Neuronal stem cell (in vitro differentiated cells): ENCODE measurements around the gene BIN2.

Experiments used
- DNase-seq: peaks from one replicate; pipeline ENCODE4 v3.0.0-alpha.2; 2013; ENCODE audit warnings: low spot score
- H2AFZ ChIP-seq: one replicate; pipeline ENCODE4 v1.6.1; 2013; ENCODE audit warnings: mild to moderate bottlenecking, low read length, inconsistent platforms
- H2AK5ac ChIP-seq: 2 replicates; pipeline ENCODE4 v1.6.1; 2013; ENCODE audit warnings: low read depth, mild to moderate bottlenecking, inconsistent platforms, low read length, moderate library complexity, mixed read lengths
- H2BK120ac ChIP-seq: 2 replicates; pipeline ENCODE4 v1.6.1; 2013; ENCODE audit warnings: low read depth, mild to moderate bottlenecking, inconsistent platforms, low read length, moderate library complexity, mixed read lengths
- H2BK12ac ChIP-seq: one replicate; pipeline ENCODE4 v1.6.1; 2013; ENCODE audit warnings: low read length, inconsistent platforms
- H2BK15ac ChIP-seq: 2 replicates; pipeline ENCODE4 v1.6.1; 2013; ENCODE audit warnings: mild to moderate bottlenecking, low read length, inconsistent platforms, mixed read lengths
- H2BK5ac ChIP-seq: one replicate; pipeline ENCODE4 v1.6.1; 2013; ENCODE audit warnings: inconsistent platforms, mild to moderate bottlenecking, low read length, moderate library complexity
- H3K14ac ChIP-seq: one replicate; pipeline ENCODE4 v1.6.1; 2013; ENCODE audit warnings: low read length, inconsistent platforms
- H3K18ac ChIP-seq: 2 replicates; pipeline ENCODE4 v1.6.1; 2013; ENCODE audit warnings: low read length, inconsistent platforms
- H3K23ac ChIP-seq: 2 replicates; pipeline ENCODE4 v1.6.1; 2013; ENCODE audit warnings: low read depth, mild to moderate bottlenecking, mixed read lengths, low read length, inconsistent platforms; ENCODE audit not compliant: poor library complexity
- H3K27ac ChIP-seq: replicated peaks from 3 replicates; pipeline ENCODE4 v1.5.1; 2013; ENCODE audit warnings: low read length, inconsistent platforms
- H3K27me3 ChIP-seq, 3 experiments: 2 replicates each; pipeline ENCODE4 v1.6.1; 2013; ENCODE audit warnings: low read length in 3 of 3, mild to moderate bottlenecking in 2 of 3, inconsistent platforms in 1 of 3, low read depth in 1 of 3, mixed read lengths in 1 of 3, moderate library complexity in 1 of 3; ENCODE audit not compliant: control insufficient read depth in 3 of 3, insufficient read depth in 3 of 3
- H3K36me3 ChIP-seq, 2 donors: replicated peaks in 1 of 2; 2 replicates each; pipeline ENCODE4 v1.6.1; 2013; ENCODE audit warnings: low read length in 2 of 2; ENCODE audit not compliant: control insufficient read depth in 2 of 2, insufficient read depth in 2 of 2
- H3K4ac ChIP-seq: 2 replicates; pipeline ENCODE4 v1.6.1; 2013; ENCODE audit warnings: inconsistent platforms, mild to moderate bottlenecking, low read length, moderate library complexity
- H3K4me1 ChIP-seq, 2 donors: 1 replicate in 1 of 2; 2 replicates in 1 of 2; pipeline ENCODE4 v1.6.1; 2013; ENCODE audit warnings: low read length in 2 of 2, low read depth in 1 of 2; ENCODE audit not compliant: control insufficient read depth in 2 of 2, insufficient read depth in 1 of 2
- H3K4me2 ChIP-seq: one replicate; pipeline ENCODE4 v1.6.1; 2013; ENCODE audit warnings: mild to moderate bottlenecking, low read length, inconsistent platforms; ENCODE audit not compliant: insufficient read depth, poor library complexity, severe bottlenecking
- H3K4me3 ChIP-seq, 2 donors: 2 replicates each; pipeline ENCODE4 v1.5.1; 2013; ENCODE audit warnings: low read length in 2 of 2, mild to moderate bottlenecking in 2 of 2, inconsistent platforms in 1 of 2, moderate library complexity in 1 of 2
- H3K79me1 ChIP-seq: one replicate; pipeline ENCODE4 v1.6.1; 2013; ENCODE audit warnings: low read depth, mild to moderate bottlenecking, inconsistent platforms, low read length, moderate library complexity
- H3K9ac ChIP-seq: one replicate; pipeline ENCODE4 v1.6.1; 2013; ENCODE audit warnings: mild to moderate bottlenecking, low read depth, low read length, inconsistent platforms; ENCODE audit not compliant: poor library complexity
- H3K9me3 ChIP-seq, 2 donors: replicated peaks in 1 of 2; 2 replicates each; pipeline versions ENCODE3 to v1.6.1; 2013; ENCODE audit warnings: low read length in 2 of 2, mild to moderate bottlenecking in 2 of 2, inconsistent platforms in 1 of 2, low read depth in 1 of 2, mixed read lengths in 1 of 2, moderate library complexity in 1 of 2; ENCODE audit not compliant: control insufficient read depth in 2 of 2, insufficient read depth in 1 of 2
- H4K8ac ChIP-seq: one replicate; pipeline ENCODE4 v1.6.1; 2013; ENCODE audit warnings: low read depth, mild to moderate bottlenecking, inconsistent platforms, low read length, moderate library complexity
- H4K91ac ChIP-seq: one replicate; pipeline ENCODE4 v1.6.1; 2013; ENCODE audit warnings: low read length, low read depth, mild to moderate bottlenecking, inconsistent platforms; ENCODE audit not compliant: poor library complexity
- WGBS, 2 donors: extraction: QIAGEN DNeasy Blood & Tissue Kit; methylation state at CpG; one replicate each; pipeline ENCODE4 v1.1.7; 2013; ENCODE audit warnings: missing lambda C conversion rate in 2 of 2, mixed read lengths in 1 of 2; ENCODE audit not compliant: insufficient read length in 2 of 2, insufficient replicate concordance in 1 of 2; ENCODE audit errors: extremely low coverage in 2 of 2; 5-methylcytosine and 5-hydroxymethylcytosine counted together

Gene BIN2

GRCh38 chr12:51364001-51364400 lies 40.0 kb upstream of the BIN2 start:
- Histone ChIP-seq H3K14ac (no peak overlapping the region), H3K79me1 (no peaks in the 10 kb centered on the region), H4K91ac (no peak overlapping the region), H3K9me3 (no peaks in the 10 kb centered on the region), H3K4me3 (no peak overlapping the region), H2BK120ac (no peak overlapping the region), H3K23ac (no peak overlapping the region), H2AK5ac (no peak overlapping the region), H3K4me1 (peaks cover 1% of the 10 kb centered on the region in 2 donors), H3K4me2 (no peak overlapping the region), H3K9ac (no peak overlapping the region), H3K4ac (no peak overlapping the region), H2AFZ (no peak overlapping the region), H3K27ac (no peak overlapping the region), H3K18ac (no peak overlapping the region), H3K27me3 (peaks cover 0 to 24% (median 3%) of the 10 kb centered on the region in 3 experiments), H2BK5ac (no peak overlapping the region), H3K36me3 (no peaks in the 10 kb centered on the region), H2BK12ac (no peak overlapping the region), H2BK15ac (no peak overlapping the region), H4K8ac (no peak overlapping the region)
- no CpG with 5 or more reads among the region's 11 CpGs for WGBS, 2 donors
- DNase-seq = no peak

DNA sequence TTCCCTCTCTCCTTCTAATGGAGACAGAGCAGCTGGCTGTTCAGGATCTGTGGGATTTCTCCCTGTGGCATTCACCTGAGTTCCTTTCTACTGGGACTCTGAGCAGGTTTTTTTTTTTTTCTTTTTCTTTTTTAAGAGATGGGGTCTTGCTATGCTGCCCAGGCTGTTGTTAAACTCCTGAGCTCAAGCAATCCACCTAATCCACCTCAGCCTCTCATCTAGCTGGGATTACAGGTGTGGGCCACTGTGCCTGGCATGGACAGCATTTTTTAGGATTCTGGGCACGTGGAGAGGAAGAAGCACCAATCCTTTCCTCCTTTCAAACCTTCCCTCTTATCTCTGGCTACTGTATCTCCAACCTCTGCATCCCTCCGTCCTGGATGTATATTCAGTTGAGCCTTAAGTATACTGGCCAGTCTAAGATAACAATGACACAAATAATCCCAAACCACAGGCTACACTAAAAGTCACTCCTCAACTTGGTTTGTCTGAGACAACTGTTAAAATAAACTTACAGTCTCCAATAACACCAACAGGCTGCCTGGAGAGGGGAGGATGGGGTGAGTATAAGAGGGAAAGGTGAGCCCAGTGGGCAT lies 38.9 kb upstream of the BIN2 start:
- Histone ChIP-seq H2AFZ (no peak overlapping the region), H3K4me2 (no peak overlapping the region), H3K4me1 (peaks cover 0 to 1% of the 10 kb centered on the region in 2 donors)

GRCh38 chr12:51362307-51362706 lies 38.3 kb upstream of the BIN2 start:
- no peak overlapping the region for H2BK5ac ChIP-seq
- no peak overlapping the region for H2BK120ac ChIP-seq
- H4K91ac ChIP-seq = no peak overlapping the region
- H4K8ac ChIP-seq = no peak overlapping the region
- H3K27me3 ChIP-seq = peaks cover 0 to 24% (median 2%) of the 10 kb centered on the region in 3 experiments
- no peaks in the 10 kb centered on the region for H3K4me1 ChIP-seq
- no peak overlapping the region for H3K4me2 ChIP-seq
- no CpG with 5 or more reads among the region's 6 CpGs for WGBS, 2 donors
- H3K27ac ChIP-seq = no peak overlapping the region
- H3K4ac ChIP-seq = no peak overlapping the region
- H2AK5ac ChIP-seq = peak overlapping the region; percentile 41
- H2BK15ac ChIP-seq = no peak overlapping the region
- no peak overlapping the region for H3K9ac ChIP-seq
- no peak overlapping the region for H3K4me3 ChIP-seq
- DNase-seq = no peak
- no peaks in the 10 kb centered on the region for H3K36me3 ChIP-seq
- H3K14ac ChIP-seq = no peak overlapping the region
- H3K23ac ChIP-seq = peak overlapping the region; percentile 14
- no peaks in the 10 kb centered on the region for H3K79me1 ChIP-seq
- H3K9me3 ChIP-seq = no peaks in the 10 kb centered on the region
- H2AFZ ChIP-seq = no peak overlapping the region
- no peak overlapping the region for H2BK12ac ChIP-seq
- H3K18ac ChIP-seq = peak overlapping the region; percentile 27

More for the DNA sequence above, 38.9 kb upstream of the BIN2 start:
- Histone ChIP-seq H2AK5ac (no peak overlapping the region), H3K4me3 (no peak overlapping the region), H4K8ac (no peak overlapping the region), H3K27ac (no peak overlapping the region), H3K4ac (no peak overlapping the region), H3K36me3 (no peaks in the 10 kb centered on the region), H2BK5ac (no peak overlapping the region), H3K23ac (no peak overlapping the region), H2BK15ac (no peak overlapping the region), H3K27me3 (peaks cover 0 to 24% (median 2%) of the 10 kb centered on the region in 3 experiments), H2BK120ac (no peak overlapping the region), H3K79me1 (no peaks in the 10 kb centered on the region), H3K9ac (no peak overlapping the region), H3K14ac (no peak overlapping the region), H3K9me3 (no peaks in the 10 kb centered on the region), H3K18ac (no peak overlapping the region), H4K91ac (no peak overlapping the region), H2BK12ac (no peak overlapping the region)
- no peak for DNase-seq
- no CpG with 5 or more reads among the region's 2 CpGs for WGBS, 2 donors

DNA sequence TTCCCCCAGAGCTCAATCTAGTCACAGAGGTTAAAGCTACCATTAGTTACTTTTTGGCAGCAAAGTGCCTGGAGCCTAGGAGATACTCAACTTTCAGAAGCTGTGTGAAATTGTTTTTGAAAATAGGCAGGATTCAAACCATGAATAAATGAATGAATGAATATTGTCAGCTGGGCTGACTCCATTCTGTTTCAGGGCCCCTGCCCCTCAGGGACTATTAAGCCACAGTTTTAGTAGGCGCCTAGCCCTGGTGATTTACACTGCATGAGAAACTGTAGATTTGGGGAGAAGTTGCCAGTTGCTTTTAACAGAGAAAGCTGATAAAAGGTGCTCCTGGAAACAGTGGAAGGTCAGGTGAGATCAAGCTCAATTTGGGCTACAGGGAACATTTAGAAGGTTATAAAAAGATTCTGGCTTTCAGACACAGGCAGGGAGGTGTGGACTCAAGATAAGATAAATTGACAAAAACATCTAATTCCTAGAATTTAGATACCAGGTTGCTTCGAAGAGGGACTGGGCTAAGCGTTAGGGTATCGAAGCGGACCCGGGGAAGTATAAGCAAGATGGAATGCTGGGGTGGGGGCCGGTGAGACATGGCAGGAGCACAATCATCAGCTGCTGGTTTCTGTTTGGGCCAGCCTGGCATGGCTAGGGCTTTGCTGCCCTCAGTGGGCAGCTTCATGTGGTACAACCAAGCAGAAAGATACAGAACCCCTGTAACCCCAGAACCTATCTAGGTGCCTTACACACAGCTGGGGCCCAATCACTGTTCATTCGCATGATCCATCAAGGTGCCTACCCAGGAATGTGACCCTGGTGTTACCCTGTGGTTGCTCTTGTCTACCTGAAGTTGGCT lies 37.4 kb upstream of the BIN2 start:
- Histone ChIP-seq H3K4me3 (no peak overlapping the region), H3K4me2 (no peak overlapping the region)

More for the DNA sequence above, 37.4 kb upstream of the BIN2 start:
- H2BK12ac ChIP-seq = no peak overlapping the region
- H2BK15ac ChIP-seq = no peak overlapping the region
- no peaks in the 10 kb centered on the region for H3K36me3 ChIP-seq
- H4K91ac ChIP-seq = no peak overlapping the region
- H2AK5ac ChIP-seq = peak overlapping the region; percentile 41
- no peak overlapping the region for H2BK5ac ChIP-seq
- no peak overlapping the region for H3K9ac ChIP-seq
- no peak overlapping the region for H4K8ac ChIP-seq
- no peak overlapping the region for H3K4ac ChIP-seq
- H2BK120ac ChIP-seq = no peak overlapping the region
- no peaks in the 10 kb centered on the region for H3K4me1 ChIP-seq
- H2AFZ ChIP-seq = no peak overlapping the region
- no peak overlapping the region for H3K14ac ChIP-seq
- H3K23ac ChIP-seq = no peak overlapping the region
- no CpG with 5 or more reads among the region's 8 CpGs for WGBS, 2 donors
- H3K9me3 ChIP-seq = no peaks in the 10 kb centered on the region
- H3K27ac ChIP-seq = no peak overlapping the region
- no peaks in the 10 kb centered on the region for H3K79me1 ChIP-seq
- no peak for DNase-seq
- H3K27me3 ChIP-seq = peaks cover 0 to 24% (median 2%) of the 10 kb centered on the region in 3 experiments
- H3K18ac ChIP-seq = peak overlapping the region; percentile 70
